Renal cortex interstitium (tissue), 11 donors: ENCODE measurements around the gene PTGES3L. TPM values are rescaled to one million over a fixed set of nuclear protein-coding genes. Genes with fewer than 3 reads are reported as not detected.
"Not testable (repeated sequence)": the region's sequence is repeated elsewhere in the genome, so short reads cannot be mapped to it uniquely, and the experiment has no call there.

Source experiments
- DNase-seq, 11 donors: peaks; one replicate each; pipeline ENCODE4 v3.0.0-alpha.2; 2013; ENCODE audit warnings: low read depth in 9 of 11, low spot score in 4 of 11; ENCODE audit errors: extremely low read depth in 1 of 11
- polyA plus RNA-seq, 3 donors: library from polyadenylated mRNA; unstranded; fragments of 120-200 nt; gene quantifications; one replicate each; pipeline ENCODE4 v1.2.1, GENCODE V29; 2013; ENCODE audit not compliant: insufficient read length in 3 of 3

Gene PTGES3L
- polyA plus RNA-seq, 3 donors: 1.8 to 3.2 (median 3.2) TPM

- no peak for DNase-seq
Measured at GRCh38 chr17:42989726-42990652, 10.1 kb upstream of the PTGES3L start.

- DNase-seq: no peak
Measured at GRCh38 chr17:42989141-42989540, 9.3 kb upstream of the PTGES3L start.

DNA sequence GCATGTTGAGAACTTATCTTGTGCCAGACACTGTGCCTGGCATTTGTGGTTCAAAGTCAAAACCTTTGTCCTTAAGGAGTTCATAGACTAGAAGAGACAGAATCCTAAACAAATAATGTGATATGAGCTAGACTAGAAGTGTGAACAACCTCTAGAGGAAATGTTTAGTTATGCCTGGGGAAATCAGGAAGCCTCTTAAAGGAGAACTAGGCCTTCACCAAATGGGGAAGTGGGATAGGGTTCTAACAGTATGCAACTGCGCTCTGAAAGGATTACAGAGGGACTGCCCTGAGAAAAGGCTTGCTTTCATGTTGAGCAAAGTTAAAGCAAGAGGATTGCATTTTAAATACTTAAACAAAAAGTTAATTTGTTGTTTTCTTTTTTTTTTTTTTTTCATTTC, 5.3 kb upstream of the PTGES3L start:
- no peak for DNase-seq

- DNase-seq: no peak
Measured at GRCh38 chr17:42982266-42982665, 2.4 kb upstream of the PTGES3L start.

DNA sequence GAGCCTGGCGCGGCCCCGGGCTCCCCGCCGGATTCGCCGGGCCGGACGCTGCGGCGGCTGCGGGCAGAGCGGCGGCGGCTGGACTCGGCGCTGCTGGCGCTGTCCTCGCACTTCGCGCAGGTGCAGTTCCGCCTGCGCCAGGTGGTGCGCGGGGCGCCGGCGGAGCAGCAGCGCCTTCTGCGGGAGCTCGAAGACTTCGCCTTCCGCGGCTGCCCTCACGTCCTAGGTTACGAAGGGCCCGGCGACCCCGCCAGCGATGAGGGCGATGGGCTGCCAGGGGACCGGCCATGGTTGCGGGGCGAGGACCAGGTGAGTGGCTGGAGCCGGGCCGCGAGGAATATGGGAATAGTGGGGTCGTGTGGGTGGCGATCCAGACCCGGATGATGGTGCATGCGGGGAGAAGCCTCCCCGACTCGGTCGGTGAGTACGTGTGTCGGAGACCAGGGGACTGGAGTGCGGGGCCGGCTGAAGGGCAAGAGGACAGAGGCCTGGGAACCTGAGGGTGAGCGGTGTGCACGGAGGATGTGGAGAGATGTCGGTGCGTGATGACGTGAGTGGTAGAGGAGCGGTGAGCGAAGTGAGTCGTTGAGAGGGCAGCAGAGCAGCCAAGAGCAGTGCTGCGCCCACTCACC, 1.0 kb upstream of the PTGES3L start:
- peak in 1 of 11 donors; percentile 31 for DNase-seq

DNA sequence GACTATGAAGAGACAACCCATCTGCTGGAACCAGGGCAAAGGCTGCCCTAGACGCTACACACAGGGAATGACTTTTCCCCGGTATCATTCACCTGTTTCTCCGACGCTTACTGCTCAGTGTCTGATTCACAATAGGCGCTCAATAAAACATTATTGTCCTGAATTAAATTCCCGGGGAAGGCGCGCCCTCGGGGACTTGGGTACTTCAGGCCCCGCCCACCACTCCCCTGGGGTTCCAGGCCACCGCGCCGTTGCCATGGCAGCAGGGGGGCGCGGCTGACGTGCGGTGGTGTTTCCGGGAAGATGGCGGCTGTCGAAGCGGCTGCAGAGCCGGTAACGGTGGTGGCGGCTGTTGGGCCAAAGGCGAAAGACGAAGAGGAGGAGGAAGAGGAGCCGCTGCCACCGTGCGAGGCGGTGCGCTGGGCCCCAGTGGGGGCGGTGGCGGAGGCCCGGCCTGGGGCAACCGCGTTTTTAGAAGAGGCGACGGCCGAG, 440 bp upstream of the PTGES3L start, which contains the start of gene RUNDC1:
RUNDC1 (plus strand) TSS at position 292 of the 492 bp plus-strand sequence; CDS start at position 304, 12 bp downstream.
- DNase-seq: peak; percentile 77 to 91 (median 83)

DNA sequence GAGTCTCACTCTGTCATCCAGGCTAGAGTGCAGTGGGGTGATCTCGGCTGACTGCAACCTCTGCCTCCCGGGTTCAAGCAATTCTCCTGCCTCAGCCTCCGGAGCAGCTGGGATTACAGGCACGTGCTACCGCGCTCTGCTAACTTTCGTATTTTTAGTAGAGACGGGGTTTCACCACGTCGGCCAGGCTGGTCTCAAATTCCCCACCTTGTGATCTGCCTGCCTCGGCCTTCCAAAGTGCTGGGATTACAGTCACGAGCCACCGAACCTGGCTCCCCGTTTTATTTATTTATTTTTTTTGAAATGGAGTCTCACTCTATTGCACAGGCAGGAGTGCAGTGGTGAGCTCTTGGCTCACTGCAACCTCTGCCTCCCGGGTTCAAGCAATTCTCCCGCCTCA, 4.2 kb downstream of the PTGES3L start:
- DNase-seq: not testable (repeated sequence)

DNA sequence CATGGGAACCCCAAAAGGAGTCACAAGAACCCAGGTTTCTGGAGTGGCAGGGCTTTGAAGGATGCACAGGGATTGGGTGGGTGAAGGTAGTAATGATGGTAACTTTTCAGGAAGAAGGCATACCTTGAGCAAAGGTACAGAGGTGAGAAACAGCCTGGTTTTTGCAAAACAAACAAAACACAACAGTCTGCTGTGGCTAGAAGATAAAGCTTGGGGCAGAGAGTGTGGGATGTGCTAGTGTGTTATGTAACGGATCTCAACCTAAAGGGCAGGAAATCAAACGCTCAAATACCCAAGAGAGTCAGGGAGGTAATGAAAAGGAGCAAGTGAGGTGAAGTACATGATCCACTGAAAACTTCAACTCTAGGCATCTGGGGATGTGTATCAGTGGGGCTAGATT, 4.6 kb downstream of the PTGES3L start:
- no peak for DNase-seq

DNA sequence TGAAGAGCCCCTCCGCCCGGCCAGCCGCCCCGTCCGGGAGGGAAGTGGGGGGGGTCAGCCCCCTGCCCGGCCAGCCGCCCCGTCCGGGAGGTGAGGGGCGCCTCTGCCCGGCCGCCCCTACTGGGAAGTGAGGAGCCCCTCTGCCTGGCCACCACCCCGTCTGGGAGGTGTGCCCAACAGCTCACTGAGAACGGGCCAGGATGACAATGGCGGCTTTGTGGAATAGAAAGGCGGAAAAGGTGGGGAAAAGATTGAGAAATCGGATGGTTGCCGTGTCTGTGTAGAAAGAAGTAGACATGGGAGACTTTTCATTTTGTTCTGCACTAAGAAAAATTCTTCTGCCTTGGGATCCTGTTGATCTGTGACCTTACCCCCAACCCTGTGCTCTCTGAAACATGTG, 6.6 kb downstream of the PTGES3L start:
- not testable (repeated sequence) for DNase-seq

- DNase-seq: no peak
Measured at GRCh38 chr17:42971589-42971988, 8.3 kb downstream of the PTGES3L start.

DNA sequence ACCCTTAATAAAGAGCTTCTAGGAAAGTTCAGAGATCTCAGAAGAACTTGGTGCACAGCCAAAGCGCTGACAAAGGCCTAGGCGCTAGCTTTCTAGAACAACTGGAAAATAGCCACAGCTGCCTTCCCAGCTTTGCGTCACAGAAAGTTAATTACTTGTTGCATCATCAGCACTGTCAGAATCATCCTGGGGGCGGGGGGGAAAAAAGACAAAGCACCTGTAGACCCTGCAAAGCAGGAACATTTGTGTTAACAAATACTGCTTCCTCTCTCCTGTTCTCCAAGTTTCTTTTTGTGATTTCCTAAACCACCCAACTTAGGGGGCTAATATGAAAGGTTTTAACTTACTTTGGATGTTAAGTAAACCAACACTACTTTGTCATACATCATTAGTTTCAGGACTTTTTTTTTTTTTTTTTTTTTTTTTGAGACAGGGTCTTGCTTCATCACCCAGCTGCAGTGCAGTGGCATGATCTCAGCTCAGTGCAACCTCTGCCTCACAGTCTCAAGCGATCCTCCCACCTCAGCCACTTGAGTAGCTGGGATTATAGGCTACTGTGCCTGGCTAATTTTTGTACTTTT, 10.8 kb downstream of the PTGES3L start:
- DNase-seq: peak in 2 of 11 donors; percentile 15 to 30

- no peak for DNase-seq
Measured at GRCh38 chr17:42967925-42968324, 12.0 kb downstream of the PTGES3L start.

GRCh38 chr17:42964161-42964932, 15.5 kb downstream of the PTGES3L start, which contains the start of gene AARSD1:
AARSD1 (minus strand) TSS chr17:42964454; CDS start chr17:42964440, 14 bp downstream.
- DNase-seq: peak; percentile 87 to 96 (median 91)

- DNase-seq: no peak
Measured at GRCh38 chr17:42953669-42954068, 26.2 kb downstream of the PTGES3L start.

DNA sequence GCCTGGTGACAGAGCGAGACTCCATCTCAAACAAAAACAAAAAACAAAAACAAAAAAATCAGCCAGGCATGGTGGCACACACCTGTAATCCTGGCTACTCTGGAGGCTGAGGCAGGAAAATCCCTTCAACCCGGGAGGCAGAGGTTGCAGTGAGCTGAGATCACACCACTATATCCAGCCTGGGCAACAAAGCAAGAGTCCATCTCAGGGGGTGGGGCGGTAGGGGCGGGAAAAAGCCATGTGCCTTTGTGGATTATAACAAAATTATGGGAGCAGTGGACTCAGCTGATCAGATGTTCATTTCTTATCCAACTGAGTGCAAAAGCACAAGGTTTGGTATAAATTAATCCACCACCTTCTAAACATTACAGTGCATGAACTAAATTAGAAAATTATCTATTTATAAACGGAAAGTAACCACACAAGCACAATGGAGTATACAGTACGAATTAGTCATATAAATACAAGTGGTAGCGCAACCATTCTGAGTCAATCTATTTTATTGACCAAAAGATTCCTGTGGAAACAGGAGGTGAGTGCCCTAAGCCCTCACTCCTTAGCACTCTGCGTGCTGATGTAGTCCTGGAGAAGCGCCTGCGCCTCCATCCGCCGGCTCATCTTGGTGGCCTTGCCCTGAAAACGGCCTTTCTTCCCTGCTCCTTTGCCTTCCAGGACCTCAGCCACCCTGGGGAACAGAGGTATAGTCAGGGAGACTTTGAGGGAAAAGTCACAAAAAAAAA, 29.7 kb downstream of the PTGES3L start:
- DNase-seq: no peak

GRCh38 chr17:42946812-42947211, 33.1 kb downstream of the PTGES3L start:
- no peak for DNase-seq

- DNase-seq: no peak
Measured at GRCh38 chr17:42944211-42944610, 35.7 kb downstream of the PTGES3L start.
